ENCODE measurements around the gene HHATL. TPM values are rescaled to one million over a fixed set of nuclear protein-coding genes. Genes with fewer than 3 reads are reported as not detected.

The HHATL gene
- total RNA-seq, 1 donor from 2014 or later, result not detected

- H3K27ac Mint-ChIP-seq (ENCODE audit: unreplicated experiment), result no peak overlapping the region
Observed at GRCh38 chr3:42682301-42683070, 20.1 kb downstream of the HHATL start.

GRCh38 chr3:42681361-42682038 lies 21.1 kb downstream of the HHATL start:
- Histone ChIP-seq H3K4me3 (ENCODE audit: insufficient read depth, low read depth, low read length) (no peak overlapping the region), H3K27me3 (ENCODE audit: insufficient read depth, low read length) (peaks cover 11% of the 10 kb centered on the region), H2AFZ (ENCODE audit: low read depth, low read length) (no peak overlapping the region), H3K36me3 (ENCODE audit: insufficient read depth, low read length) (no peaks in the 10 kb centered on the region), H3K9me3 (ENCODE audit: insufficient read depth, low read depth, low read length) (peaks cover 7% of the 10 kb centered on the region), H4K20me1 (ENCODE audit: insufficient read depth, low read length) (no peaks in the 10 kb centered on the region), H3K9ac (ENCODE audit: low read length) (no peak overlapping the region), H3K79me2 (ENCODE audit: insufficient read depth, low read length) (no peaks in the 10 kb centered on the region), H3K4me2 (ENCODE audit: low read length) (no peak overlapping the region), H3K27ac (ENCODE audit: low read depth, low read length) (no peak overlapping the region), H3K4me1 (ENCODE audit: insufficient read depth, low read length) (peaks cover 14% of the 10 kb centered on the region)
- TF ChIP-seq EZH2 (IDR thresholded peaks at IDR 0.05; ENCODE audit: insufficient read depth, low read length) (no peak), CTCF (IDR thresholded peaks at IDR 0.05; ENCODE audit: insufficient read depth, low read depth, low read length) (no peak)
- DNase-seq (ENCODE audit: low read depth) (no peak), FAIRE-seq (no peak)
- H3K36me3 Mint-ChIP-seq (ENCODE audit: low read depth, unreplicated experiment), result peaks cover 3% of the 10 kb centered on the region
- H3K27ac Mint-ChIP-seq (ENCODE audit: unreplicated experiment), result no peak overlapping the region
- peaks cover 9% of the 10 kb centered on the region for H3K9me3 Mint-ChIP-seq (ENCODE audit: unreplicated experiment)
- no peak overlapping the region for H3K4me3 Mint-ChIP-seq (ENCODE audit: unreplicated experiment)
- peaks cover 16% of the 10 kb centered on the region for H3K4me1 Mint-ChIP-seq (ENCODE audit: low read depth, unreplicated experiment)
- no peaks in the 10 kb centered on the region for H3K27me3 Mint-ChIP-seq (ENCODE audit: low read depth, unreplicated experiment)

More at GRCh38 chr3:42682301-42683070, 20.1 kb downstream of the HHATL start:
- Histone ChIP-seq H3K27ac (ENCODE audit: low read depth, low read length) (no peak overlapping the region), H3K79me2 (ENCODE audit: insufficient read depth, low read length) (no peaks in the 10 kb centered on the region), H3K36me3 (ENCODE audit: insufficient read depth, low read length) (no peaks in the 10 kb centered on the region), H4K20me1 (ENCODE audit: insufficient read depth, low read length) (no peaks in the 10 kb centered on the region), H3K4me1 (ENCODE audit: insufficient read depth, low read length) (peaks cover 14% of the 10 kb centered on the region), H3K9ac (ENCODE audit: low read length) (no peak overlapping the region), H3K9me3 (ENCODE audit: insufficient read depth, low read depth, low read length) (peaks cover 4% of the 10 kb centered on the region), H2AFZ (ENCODE audit: low read depth, low read length) (no peak overlapping the region), H3K4me3 (ENCODE audit: insufficient read depth, low read depth, low read length) (no peak overlapping the region), H3K4me2 (ENCODE audit: low read length) (no peak overlapping the region), H3K27me3 (ENCODE audit: insufficient read depth, low read length) (peaks cover 15% of the 10 kb centered on the region)
- no peak for TF ChIP-seq CTCF (IDR thresholded peaks at IDR 0.05; ENCODE audit: insufficient read depth, low read depth, low read length)
- no peak for TF ChIP-seq EZH2 (IDR thresholded peaks at IDR 0.05; ENCODE audit: insufficient read depth, low read length)
- FAIRE-seq (no peak), DNase-seq (ENCODE audit: low read depth) (no peak)
- Mint-ChIP-seq H3K9me3 (ENCODE audit: unreplicated experiment) (peaks cover 7% of the 10 kb centered on the region), H3K27me3 (ENCODE audit: low read depth, unreplicated experiment) (peaks cover 7% of the 10 kb centered on the region), H3K4me1 (ENCODE audit: low read depth, unreplicated experiment) (peaks cover 16% of the 10 kb centered on the region), H3K36me3 (ENCODE audit: low read depth, unreplicated experiment) (peaks cover 3% of the 10 kb centered on the region), H3K4me3 (ENCODE audit: unreplicated experiment) (no peak overlapping the region)
